Stimulated activated naive CD4-positive, alpha-beta T cell treated with Interleukin-2 at 50 U/mL for 16 hours (primary cell): ENCODE measurements around the gene MREG.
A peak's percentile ranks its signal among the peaks of the same experiment; 100 is the strongest.
"Not testable (repeated sequence)": the region's sequence is repeated elsewhere in the genome, so short reads cannot be mapped to it uniquely, and the experiment has no call there.

Experiments used
- DNase-seq: peaks from one replicate; lab custom pipeline; 2025; lab: John Stamatoyannopoulos, UW

Gene MREG

DNA sequence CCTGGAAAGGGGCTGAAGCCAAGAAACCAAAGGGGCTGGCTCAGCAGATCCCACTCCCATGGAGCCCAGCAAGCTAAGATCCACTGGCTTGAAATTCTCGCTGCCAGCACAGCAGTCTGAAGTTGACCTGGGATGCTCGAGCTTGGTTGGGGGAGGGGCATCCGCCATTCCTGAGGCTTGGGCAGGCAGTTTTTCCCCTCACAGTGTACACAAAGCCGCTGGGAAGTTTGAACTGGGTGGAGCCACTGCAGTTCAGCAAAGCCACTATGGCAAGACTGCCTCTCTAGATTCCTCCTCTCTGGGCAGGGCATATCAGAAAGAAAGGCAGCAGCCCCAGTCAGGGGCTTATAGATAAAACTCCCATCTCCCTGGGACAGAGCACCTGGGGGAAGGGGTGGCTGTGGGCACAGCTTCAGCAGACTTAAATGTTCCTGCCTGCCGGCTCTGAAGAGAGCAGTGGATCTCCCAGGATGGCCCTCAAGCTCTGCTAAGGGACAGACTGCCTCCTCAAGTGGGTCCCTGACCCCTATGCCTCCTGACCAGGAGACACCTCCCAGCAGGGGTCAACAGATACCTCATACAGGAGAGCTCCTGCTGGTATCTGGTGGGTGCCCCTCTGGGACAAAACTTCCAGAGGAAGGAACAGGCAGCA, 24.7 kb downstream of the MREG start:
- not testable (repeated sequence) for DNase-seq

DNA sequence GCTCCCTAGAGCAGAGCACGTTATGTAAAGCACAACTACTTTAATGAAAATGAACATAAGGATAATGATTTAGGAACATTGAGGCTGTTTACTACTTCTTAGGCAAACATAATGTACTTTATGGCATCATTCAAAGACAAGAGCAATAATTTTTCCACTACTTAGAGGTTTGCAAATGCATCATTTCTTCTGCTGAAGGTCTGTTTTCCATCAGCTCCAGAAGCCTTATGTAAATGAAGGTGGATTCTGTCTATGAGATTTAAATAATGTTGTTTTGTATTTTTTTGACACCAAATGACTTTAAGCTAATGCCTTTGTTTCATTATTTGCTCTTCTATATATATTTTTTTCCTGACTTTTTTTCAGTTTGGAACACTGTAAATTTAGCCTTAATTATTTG, 28.1 kb downstream of the MREG start:
- no peak for DNase-seq

DNA sequence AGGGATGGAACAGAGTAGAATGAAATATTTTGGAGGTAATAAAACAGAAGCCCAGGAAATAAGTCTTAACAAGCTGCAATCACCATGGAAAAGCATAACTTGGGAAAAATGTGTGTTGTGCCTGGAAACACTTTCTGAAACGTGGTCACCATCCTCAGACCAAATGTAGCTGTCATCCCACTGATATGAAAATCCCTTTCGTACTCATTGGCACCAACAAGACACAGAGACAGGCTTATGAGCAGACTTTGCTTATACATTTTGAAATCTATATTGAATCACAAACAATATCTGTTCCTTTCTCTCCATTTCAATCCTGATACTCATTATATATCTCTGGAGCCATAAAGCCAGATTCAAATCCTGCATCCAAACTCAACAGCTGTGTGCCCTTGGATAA, 28.7 kb downstream of the MREG start:
- no peak for DNase-seq

DNA sequence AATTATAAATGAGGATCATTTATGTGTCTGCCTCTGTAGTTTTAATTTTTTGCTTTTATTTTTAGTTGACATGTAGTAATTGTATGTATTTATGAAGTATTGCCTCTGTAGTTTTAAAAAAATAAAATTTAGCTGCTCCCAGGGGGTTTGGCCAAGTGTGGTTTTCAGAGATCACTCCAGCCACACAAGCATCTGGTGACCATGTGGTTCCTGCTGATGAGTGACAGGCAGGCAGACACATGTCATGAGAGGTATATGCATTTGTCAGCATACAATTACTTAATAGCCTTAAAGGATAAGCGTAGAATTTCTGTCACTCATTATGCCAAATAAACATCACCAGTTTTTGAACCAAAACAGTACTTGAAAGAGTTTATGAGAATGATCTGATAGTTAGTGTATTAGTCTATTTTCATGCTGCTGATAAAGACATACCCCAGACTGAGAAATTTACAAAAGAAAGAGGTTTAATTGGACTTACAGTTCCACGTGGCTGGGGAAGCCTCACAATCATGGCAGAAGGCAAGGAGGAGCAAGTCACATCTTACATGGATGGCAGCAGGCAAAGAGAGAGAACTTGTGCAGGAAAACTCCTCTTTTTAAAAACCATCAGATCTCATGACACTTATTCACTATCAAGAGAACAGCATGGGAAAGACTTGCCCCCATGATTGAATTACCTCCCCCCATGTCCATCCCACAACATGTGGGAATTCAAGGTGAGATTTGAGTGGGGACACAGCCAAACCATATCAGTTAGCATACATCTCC, 29.6 kb downstream of the MREG start:
- no peak for DNase-seq

DNA sequence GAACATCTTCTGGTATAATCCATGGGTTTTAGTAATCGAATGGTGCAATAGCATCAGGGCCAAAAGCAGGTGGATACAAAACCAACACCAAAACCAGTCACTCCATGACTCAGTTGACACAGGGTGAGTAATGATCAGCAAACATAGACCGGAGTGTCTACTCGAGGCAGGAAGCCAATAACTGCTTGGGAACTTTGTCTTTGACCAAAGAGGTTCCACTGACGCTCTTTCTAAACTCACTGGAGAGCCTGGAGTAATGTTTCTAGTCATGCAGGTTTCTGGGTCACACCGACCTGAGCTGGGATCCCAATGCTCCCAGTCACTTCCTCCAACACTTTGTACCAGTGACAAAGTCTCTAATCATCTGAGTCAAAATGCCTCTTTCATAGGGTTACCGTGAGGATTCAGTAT, 30.9 kb downstream of the MREG start:
- DNase-seq: peak; percentile 39

DNA sequence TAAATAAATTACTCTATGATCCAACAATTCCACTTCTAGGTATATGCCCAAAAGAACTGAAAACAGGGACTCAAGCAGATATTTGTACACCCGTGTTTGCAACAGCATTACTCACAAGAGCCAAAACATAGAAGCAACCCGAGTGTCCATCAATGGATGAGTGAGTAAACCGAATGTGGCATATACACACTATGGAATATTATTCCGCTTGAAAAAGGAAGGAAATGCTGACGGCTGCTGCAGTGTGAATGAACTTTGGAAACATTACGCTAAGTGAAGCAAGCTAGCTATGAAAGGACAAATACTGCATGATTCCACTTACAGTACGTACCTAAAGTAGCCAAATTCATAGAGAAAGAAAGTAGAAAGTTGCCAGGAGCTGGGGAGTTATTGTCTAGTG, 32.2 kb downstream of the MREG start:
- DNase-seq: no peak

DNA sequence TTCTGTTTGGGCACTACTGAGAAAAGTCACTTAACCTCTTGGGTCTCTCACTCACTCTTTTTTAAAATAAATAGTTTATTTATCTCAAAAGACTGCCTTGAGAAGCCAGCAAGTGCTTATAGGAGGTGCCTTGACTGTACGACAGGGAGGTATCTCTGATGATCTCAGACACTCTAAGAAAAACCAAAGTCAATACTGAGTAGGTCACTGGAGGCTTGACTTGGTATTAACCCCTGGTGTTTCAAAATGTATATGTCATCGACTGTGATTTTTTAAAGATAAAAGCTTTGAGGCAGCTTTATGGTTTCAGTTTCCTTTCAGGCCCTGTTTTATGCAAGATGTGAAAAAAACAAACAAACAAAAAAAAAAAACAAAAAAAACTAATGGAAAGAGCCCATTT, 33.7 kb downstream of the MREG start:
- no peak for DNase-seq

DNA sequence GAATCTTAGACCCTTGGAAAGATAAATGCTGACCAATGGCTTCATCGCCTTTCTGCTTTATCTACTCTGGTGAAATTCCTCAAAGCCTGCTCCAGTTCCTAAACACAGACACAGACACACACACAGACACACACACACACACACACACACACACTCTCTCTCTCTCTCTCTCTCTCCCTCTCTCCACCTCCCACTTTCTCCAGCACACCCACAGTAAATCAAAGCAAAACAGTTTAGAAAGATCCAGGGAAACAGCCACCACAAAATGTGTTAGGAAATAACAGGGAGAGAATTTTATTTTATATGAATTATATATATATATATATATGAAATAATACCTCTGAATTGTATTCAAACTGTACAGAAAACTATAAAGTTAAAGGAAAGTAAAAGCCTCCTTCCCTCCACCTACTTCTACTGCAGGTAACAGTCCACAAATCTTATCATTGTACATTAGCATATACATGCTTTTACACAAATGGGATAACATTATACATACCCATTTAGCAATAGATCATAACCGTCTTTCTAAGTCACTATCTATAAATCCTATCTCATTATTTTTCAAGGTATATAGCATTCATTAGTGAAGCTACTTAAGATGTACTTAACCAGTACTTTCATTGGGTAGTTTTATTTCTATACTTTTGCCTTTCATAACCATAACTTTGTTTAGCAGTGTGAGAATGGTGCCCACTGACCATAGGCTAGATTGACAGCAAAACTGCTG, 38.5 kb downstream of the MREG start:
- DNase-seq: no peak

DNA sequence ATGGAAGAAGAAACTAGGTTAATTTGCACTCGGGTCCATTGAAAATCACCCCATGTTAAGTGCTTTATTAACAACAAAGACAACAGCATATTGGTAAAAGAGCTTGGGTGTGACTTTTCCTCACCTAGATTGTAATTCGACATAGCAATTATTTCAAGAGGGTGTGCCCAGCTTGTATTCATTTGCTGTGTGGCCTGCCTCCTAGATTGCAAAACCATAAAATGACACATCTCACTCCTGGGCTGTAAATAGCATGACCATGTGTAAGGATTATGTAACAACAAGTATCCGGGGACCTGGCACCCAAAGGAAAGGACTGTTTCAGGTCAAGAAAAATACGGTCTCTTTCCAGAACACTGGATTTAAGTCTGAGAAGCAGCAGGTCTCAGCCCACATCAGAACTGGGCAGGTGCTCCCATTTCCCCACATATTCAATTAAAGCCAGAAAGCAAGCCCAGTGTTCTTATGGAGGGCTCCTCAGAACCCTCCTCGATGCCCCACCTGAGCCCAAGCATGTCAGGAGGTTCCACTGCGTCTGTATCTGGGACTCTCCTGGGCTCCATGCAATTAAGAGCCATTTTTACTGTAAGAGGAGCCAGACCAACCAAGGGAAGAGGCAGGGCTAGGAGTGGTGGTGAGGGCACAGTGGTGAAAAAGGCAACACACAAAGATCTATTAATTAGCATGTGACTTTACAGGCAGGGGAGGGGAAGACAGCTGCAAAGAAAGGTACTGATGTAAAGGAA, 39.2 kb downstream of the MREG start:
- DNase-seq: no peak

DNA sequence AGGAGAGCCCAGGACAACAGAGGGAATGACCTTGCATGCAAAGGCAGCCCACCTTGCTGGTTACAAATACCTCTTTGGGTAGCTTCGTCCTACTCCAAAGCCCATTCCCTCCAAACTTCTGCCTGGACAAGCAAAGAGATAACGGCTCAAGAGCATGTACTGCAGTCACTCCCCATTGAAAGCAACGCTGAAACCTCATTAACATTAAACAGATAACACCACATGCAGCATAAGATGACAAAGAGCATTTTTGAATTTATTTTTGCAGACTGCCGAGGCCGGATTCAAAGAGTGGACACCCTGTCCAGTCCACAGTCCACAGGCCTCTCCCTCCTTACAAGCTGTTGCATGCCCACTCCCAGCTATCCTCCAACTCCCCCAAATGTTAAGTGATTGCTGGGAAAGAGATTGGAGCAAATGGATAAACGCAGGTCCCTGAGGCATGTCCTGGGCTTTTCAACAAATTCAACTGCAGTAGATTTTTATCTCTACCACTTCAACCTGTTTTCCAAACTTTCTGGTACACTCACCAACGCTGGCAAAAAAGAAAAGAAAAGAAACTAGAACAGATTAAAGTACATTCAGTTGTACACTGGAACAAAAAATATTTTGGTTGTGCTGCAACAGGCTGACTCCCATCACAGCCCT, 40.1 kb downstream of the MREG start:
- no peak for DNase-seq

DNA sequence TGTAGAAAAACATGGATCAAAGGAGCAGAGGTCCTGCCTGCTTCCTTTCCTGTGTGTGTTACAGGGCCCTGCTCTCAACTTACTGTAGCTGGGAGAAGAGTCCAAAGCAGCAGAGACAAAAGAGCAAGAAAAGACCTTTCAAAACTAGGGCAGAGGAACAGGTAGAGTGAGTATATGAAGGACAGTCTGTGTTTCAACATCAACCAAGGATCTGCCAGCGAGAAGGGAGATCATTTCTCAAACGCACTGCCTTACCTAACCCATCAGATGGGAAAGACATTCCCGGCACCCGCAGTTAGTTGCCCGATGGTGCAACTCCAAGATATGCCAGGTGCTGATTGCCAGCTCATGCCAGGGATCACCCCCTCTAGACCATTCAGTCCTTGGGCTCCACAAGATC, 41.7 kb downstream of the MREG start:
- no peak for DNase-seq

DNA sequence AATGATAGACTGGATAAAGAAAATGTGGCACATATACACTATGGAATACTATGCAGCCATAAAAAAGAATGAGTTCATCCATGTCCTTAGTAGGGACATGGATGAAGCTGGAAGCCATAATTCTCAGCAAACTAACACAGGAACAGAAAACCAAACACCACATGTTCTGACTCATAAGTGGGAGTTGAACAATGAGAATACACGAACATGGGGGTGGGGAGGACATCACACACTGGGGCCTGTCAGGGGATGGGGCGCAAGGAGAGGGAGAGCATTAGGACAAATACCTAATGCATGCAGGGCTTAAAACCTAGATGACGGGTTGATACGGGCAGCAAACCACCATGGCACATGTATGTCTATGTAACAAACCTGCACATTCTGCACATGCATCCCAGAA, 42.5 kb downstream of the MREG start:
- not testable (repeated sequence) for DNase-seq

DNA sequence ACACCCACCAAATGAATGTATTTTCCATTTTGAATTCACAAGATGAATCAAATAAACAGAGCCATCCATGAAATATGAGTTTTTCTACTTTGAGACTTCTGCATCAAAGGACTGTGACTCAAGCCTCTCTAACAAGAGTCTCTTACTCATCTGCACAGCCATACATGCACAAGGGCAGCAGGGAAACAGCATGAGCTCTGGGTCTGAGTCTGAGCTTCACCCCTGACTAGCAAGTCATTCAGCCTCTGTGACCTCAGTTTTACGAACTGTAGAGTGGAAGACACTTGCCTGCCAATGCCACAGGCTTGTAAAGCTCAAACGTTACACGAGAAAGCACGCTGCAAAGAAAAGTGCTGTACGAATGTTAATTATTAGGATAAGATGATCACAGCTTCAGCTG, 42.9 kb downstream of the MREG start:
- peak; percentile 12 for DNase-seq

DNA sequence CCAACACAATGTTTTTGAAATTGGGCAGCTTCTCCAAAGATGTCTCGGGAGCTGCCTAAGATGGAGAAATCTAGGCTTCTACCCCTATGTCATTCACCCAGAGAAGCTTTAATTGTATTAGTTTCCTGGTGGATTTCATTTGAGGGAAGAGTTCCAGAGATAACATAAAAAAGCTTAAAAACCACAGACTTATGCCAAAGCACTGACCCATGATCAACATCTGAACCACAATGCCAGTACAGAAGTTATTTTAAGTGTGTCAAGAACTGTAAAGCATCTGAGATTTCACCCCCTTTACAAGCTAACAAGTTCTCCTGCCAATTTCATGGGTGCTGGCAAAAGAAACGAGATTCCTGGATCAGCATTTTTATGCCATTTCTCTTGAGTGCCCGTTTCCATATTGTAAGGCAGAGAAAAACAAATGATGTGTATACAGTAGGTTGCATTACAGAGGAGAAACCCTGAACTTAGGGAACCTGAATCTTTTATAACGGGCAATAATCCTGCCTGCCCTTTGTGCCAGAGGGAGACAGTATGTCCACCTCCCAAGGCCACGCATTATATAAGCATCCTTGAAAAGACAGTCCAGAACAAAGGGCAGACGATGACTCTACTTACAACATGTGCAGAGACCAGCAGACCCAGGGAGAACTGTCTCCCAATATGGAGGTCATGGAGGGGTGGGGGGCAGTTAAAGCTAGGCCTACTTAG, 44.1 kb downstream of the MREG start:
- no peak for DNase-seq

DNA sequence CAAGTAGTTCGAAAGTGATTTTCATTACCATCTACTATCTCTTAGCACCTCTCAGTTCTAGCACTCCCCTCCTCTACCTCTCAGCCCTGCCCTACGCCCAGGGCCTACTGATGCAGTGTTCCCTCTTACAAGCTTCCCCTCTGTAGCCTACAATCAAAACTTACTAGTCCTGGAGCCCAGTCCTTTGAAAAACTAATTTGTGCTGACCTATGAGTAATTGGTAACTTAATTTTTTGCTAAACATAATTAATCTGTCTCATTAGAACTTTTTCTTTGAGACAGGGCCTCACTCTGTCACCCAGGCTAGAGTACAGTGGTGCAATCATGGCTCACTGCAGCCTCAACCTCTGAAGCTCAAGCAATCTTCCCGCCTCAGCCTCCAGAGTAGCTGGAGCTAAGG, 44.9 kb downstream of the MREG start:
- no peak for DNase-seq

DNA sequence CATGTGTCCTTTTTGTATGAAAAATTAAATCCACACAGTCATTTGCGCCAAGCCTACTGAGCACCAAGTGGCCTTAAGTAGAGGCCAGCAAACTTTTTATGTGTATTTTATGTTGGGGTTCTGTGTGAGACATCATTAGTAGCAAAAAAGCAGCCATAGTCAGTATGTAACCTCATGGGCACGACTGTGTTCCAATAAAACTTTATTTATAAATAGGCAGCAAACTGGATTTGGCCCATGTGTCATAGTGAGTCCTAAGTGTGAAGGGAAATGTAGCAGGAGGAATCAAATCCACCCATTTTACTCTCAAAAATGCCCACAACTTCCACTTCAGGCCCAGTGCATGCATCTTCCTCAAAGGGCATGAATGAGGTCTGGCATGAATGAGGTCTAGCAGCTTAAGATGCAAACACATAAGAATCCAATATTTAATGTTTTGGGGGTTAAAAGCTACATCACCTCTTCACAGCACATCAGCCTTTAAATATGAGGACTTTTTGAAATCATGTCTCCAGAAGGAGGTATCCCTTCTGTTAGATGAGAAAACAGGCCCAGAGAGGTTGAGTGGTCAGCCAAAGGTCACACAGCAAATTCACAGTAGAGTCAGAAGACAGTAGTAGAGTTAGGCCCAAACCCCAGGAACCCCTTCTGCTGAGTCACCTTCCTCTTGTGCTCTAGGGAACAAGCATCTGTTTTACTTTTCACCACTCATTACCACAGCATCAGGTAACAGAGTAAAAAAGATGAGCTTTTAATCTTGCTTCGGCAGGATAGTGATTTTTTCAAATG, 45.6 kb downstream of the MREG start:
- DNase-seq: no peak

DNA sequence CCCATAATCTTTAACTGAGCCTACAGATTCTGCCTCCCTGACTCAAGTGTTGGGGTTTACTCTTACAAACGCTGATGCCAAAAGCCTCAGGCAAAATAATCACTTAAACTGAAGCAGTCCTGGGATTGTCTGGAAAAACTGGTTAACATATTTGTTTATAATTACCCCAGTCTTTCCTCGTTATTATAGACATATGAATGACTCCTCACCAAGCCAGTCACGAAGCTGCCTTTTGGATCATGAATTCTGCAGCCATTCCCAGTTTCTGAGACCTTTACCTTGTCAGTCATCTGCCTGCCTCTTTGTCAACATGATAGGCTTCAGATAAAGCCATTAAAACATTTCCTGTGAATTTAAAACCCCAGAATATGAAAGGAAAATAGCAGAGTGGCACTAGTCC, 46.4 kb downstream of the MREG start:
- DNase-seq: no peak

DNA sequence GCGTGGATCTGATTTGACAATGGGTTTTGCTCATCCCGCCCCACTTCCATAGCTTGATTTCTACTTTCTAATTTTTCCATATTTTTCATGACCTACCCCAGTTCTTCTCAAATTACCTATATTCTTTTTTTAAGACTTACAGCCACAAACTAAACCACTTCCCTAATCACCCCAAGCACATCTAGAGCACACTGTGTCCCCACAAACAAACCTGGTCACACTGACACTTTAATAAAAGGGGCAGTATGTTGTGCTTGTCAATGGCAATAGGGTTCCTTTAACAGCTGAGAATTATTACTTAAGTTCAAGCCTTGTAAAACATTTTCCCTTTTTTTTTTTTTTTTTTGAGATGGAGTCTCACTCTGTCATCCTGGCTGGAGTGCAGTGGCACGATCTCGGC, 47.1 kb downstream of the MREG start:
- DNase-seq: no peak

DNA sequence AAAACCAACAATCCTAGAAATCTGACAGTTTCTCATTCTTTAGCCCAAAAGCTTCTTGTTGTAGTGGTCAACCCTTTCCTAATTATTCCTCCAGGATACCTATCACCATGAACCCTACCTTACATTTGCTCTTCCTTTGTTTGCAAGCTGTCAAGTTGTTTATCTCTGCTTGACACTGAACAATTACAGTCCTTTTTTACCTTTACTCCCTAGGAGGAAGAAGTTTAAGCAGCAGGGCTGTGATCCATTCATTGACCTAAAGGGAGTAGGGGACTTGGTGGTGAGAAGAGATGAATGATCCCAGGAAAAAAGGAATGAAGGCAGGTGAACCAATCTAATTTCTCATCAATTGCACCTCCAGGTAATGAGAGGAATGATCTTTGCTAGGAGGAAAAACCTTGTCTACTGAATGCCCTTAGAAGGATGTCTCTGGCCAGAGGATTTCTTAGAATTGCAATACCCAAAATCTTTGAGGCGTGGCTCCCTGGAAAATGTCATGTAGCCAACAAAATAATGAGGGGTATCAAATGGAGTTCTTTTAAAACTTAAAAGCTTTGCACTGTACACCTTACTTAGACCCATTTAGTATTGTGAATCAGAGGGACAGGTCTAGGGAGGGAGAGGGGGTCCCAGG, 47.7 kb downstream of the MREG start:
- no peak for DNase-seq

DNA sequence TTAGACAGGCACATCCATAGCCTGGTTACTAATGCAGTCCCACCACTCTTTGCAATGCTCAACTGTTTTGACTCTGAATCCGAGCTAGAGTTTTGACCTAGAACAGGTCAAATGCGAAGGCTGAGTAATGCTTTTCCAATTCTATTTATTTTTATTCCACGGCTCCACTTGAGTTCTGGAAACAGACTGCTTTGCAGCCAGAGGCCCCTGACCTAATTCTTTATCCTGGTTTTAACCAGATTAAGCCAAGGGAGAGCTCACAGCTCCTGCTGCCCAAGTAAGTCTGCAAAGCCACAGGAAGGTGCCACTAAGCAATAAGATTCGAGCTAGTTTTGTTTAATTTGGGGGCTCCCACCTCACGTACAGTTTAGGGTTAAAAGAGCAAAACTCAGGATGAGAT, 51.4 kb downstream of the MREG start:
- DNase-seq: no peak
